GM19023 (cell line): ENCODE data around the gene CLSTN1.
"Not testable (repeated sequence)": the region's sequence is repeated elsewhere in the genome, so short reads cannot be mapped to it uniquely, and the experiment has no call there.

Experiments used
- ATAC-seq: cut with Tn5 transposase; IDR thresholded peaks from one replicate; pipeline ENCODE4 v1.9.1; 2021; ENCODE audit warnings: mild to moderate bottlenecking, moderate library complexity; ENCODE audit not compliant: unreplicated experiment

CLSTN1 gene

GRCh38 chr1:9717193-9718005, 106.4 kb downstream of the CLSTN1 start:
- peak; percentile 55 for ATAC-seq

- ATAC-seq = no peak
Observed at GRCh38 chr1:9716404-9717192, 107.2 kb downstream of the CLSTN1 start.

GRCh38 chr1:9715536-9716226, 108.1 kb downstream of the CLSTN1 start:
- no peak for ATAC-seq

GRCh38 chr1:9714257-9714718, 109.5 kb downstream of the CLSTN1 start:
- ATAC-seq = no peak

DNA sequence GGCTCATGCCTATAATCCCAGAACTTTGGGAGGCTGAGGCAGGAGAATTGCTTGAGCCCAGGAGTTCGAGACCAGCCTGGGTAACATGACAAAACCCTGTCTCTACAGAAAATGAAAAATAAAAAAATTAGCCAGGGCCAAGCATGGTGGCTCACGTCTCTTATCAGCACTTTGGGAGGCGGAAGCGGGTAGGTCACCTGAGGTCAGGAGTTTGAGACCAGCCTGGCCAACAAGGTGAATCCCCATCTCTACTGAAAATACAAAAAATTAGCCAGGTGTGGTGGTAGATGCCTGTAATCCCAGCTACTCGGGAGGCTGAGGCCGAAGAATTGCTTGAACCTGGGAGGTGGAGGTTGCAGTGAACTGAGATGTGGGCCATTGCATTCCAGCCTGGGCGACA, 111.0 kb downstream of the CLSTN1 start:
- not testable (repeated sequence) for ATAC-seq

- no peak for ATAC-seq
Observed at GRCh38 chr1:9711466-9712020, 112.2 kb downstream of the CLSTN1 start.

GRCh38 chr1:9710037-9710436, 113.7 kb downstream of the CLSTN1 start:
- ATAC-seq = no peak

DNA sequence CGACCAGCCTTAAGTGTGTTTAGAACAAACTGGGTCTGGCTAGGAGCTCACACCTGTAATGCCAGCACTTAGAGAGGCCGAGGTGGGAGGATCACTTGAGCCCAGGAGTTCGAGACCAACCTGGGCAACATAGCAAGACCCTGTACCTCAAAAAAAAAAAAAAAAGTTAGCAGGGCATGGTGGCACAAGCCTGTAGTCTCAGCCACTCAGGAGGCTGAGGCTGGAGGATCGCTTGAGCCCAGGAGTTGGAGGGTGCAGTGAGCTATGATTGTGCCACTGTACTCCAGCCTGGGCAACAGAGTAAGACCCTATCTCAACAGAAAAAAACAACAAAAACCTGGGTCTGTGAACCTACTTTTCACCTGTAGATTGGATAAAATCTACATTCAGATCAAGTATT, 117.6 kb downstream of the CLSTN1 start:
- no peak for ATAC-seq

DNA sequence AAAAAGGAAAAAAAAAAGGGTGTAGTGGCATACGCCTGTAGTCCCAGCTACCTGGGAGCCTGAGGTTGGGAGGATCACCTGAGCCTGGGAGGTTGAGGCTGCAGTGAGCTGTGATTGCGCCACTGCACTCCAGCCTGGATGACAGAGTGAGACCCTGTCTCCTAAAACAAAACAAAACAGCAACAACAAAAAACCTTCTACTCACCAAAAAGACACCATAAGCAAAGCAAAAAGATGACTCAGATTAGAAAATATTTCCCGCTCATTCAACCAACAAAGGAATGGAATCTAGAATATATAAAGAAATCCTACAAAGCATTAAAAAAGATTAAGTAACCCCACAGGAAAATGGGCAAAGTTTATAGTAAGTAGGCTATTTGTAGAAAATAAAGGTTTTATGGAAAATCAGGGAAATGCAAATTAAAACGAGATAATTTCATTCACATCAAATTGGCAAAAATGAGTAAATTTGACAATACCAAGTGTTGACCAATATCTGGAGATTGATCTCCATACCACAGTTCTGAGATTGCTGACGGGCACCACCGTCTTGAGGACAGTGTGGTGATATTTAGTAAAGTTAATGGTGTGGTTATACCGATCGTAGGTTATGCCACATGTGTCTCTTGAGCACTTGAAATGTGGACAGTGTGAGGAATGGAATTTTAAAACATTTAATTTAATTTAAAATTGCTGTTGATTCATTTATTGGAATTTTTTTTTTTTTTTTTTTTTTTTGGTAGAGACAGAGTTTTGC, 118.2 kb downstream of the CLSTN1 start:
- no peak for ATAC-seq

- ATAC-seq = no peak
Observed at GRCh38 chr1:9703681-9704080, 120.1 kb downstream of the CLSTN1 start.

DNA sequence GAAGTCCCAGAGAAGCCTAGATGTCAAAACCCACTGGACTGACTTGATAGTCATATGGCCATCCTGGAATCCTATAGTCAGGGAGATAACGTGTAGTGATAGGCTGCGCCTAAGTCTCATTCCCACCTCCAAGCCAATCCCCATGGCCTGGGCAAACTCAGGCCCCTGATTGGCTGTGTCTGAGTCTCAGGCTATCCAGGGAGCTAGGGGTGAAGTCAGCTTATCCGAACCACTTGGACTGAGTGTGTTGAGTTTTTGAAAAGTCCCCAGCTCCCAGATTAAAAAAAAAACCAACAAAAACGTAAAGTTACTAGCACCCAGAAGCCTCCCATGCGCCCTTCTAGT, 120.6 kb downstream of the CLSTN1 start:
- ATAC-seq = no peak

DNA sequence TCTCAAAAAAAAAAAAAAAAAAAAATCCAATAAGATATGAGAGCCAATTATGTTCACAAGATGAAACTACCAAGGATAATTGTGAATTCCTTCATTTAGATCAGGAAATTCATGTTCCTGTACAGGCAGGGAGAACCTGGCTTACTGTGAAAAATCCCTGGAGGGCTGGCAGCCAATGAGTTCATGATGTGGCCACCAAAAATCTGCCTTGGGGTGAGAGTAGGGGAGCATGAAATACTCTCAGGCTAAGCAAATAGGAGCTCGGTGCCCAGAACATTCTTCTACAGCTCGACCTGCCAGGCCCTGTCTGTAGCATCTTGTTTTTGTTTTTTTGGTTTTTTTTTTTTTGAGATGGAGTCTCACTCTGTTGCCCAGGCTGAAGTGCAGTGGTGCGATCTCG, 122.1 kb downstream of the CLSTN1 start:
- no peak for ATAC-seq

DNA sequence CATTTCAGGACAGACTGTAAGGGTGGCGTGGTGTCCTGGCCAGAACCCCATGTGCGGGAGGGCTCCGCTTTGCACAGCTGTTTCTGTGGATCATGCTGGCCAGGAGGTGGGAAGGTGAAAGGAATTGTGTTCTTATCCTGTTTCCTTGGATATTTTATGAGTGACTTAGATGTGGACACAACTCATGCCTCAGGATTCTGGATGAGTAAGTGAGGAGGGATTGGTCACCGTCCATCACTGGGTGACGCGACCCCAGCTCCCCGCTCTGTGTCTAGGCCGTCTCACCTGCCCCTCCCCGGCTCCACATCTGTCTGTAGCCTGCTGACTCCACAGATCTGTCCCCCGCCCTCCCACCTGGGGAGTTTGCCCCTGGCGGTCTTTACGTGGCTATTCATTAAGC, 123.4 kb downstream of the CLSTN1 start:
- ATAC-seq = no peak

GRCh38 chr1:9699361-9699760, 124.4 kb downstream of the CLSTN1 start:
- ATAC-seq = no peak

- no peak for ATAC-seq
Observed at GRCh38 chr1:9696793-9697192, 127.0 kb downstream of the CLSTN1 start.

- no peak for ATAC-seq
Observed at GRCh38 chr1:9691691-9692090, 132.1 kb downstream of the CLSTN1 start.

GRCh38 chr1:9691108-9691445, 132.7 kb downstream of the CLSTN1 start:
- no peak for ATAC-seq

- no peak for ATAC-seq
Observed at GRCh38 chr1:9690440-9691107, 133.2 kb downstream of the CLSTN1 start.

DNA sequence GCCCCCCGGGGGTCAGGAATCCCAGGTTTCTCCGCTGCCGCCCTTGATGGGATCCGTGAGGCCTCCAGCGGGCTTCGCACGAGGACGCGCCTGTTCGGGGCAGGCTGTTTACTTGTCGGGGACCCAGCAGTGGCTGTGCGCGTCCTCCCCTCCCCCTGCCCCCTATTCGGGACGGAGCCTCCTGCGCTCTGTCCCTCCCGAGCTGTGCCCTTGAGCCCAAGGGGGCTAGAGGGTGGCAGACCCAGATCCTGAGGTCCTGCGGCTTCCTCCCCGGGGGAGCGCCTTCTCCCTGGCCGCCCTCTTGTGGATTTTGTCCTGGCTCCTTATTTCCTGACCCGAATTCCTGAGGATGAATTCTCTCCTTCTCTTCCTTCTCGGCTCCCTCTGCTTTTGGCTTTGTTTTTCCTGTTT, 133.8 kb downstream of the CLSTN1 start:
- ATAC-seq = no peak
